ENCODE results near the gene KLHDC9.

GRCh38 chr1:161091093-161091492, 7.1 kb upstream of the KLHDC9 start:
- TF ChIP-seq POLR2A (IDR thresholded peaks at IDR 0.05; ENCODE audit: low read depth, low read length) (no peak), POLR2AphosphoS5 (IDR thresholded peaks at IDR 0.05; ENCODE audit: low read depth, low read length) (no peak), POU2F2 (IDR thresholded peaks at IDR 0.05; ENCODE audit: low read depth, low read length) (no peak), TAF1 (IDR thresholded peaks at IDR 0.05; ENCODE audit: low read depth, low read length) (no peak)
